ENCODE data around the gene GRB10. TPM values are rescaled to one million over a fixed set of nuclear protein-coding genes. Genes with fewer than 3 reads are reported as not detected.

GRB10 gene
- total RNA-seq, 4 donors from 2014 or later, result 8.8 to 55.7 (median 14.3) TPM

- DNase-seq, result no peak
- intact Hi-C loops (cut with DNase I; ENCODE audit: low total_unique reads) (no loop called here), in situ Hi-C loops (cut with MboI; ENCODE audit: low pct_ligation_motif_present in 1 of 4, low pct_unique_long_range_greater_than_20kb in 1 of 4, low sequenced_read_pairs in 3 of 4) (loop anchor here in 3 of 4 donors (25.0 kb wide), 3 partner anchors 97 to 528 kb away; partner anchors contain the start of gene FIGNL1 (in 1 of the 3))
- Histone ChIP-seq H3K27me3 (no peaks in the 10 kb centered on the region), H3K36me3 (no peaks in the 10 kb centered on the region), H3K9me3 (no peaks in the 10 kb centered on the region), H3K4me3 (no peak overlapping the region), H3K27ac (no peak overlapping the region), H3K4me1 (peaks cover 4 to 35% (median 14%) of the 10 kb centered on the region in 4 donors)
- WGBS, 2 donors (ENCODE audit: low coverage in 1 of 2), result 59 to 63% methylated on average over 3 to 4 of the region's 4 CpGs
- TF ChIP-seq CTCF (IDR thresholded peaks at IDR 0.05) (no peak), POLR2AphosphoS5 (IDR thresholded peaks at IDR 0.05) (no peak), EP300 (IDR thresholded peaks at IDR 0.05; ENCODE audit: low read depth) (no peak), POLR2A (IDR thresholded peaks at IDR 0.05) (no peak)
These were observed 117.8 kb downstream of the GRB10 start for GRCh38 chr7:50664937-50665336.

GRCh38 chr7:50664461-50664922, 118.2 kb downstream of the GRB10 start:
- H3K27me3 ChIP-seq, result no peaks in the 10 kb centered on the region
- H3K27ac ChIP-seq, result no peak overlapping the region
- intact Hi-C loops (cut with DNase I; ENCODE audit: low total_unique reads) (no loop called here), in situ Hi-C loops (cut with MboI; ENCODE audit: low pct_ligation_motif_present in 1 of 4, low pct_unique_long_range_greater_than_20kb in 1 of 4, low sequenced_read_pairs in 3 of 4) (loop anchor here in 3 of 4 donors (25.0 kb wide), 3 partner anchors 98 to 527 kb away; partner anchors contain the start of gene FIGNL1 (in 1 of the 3))
- DNase-seq, result no peak
- 53 to 67% methylated on average over 4 to 9 of the region's 9 CpGs for WGBS, 2 donors (ENCODE audit: low coverage in 1 of 2)
- no peaks in the 10 kb centered on the region for H3K36me3 ChIP-seq
- no peaks in the 10 kb centered on the region for H3K9me3 ChIP-seq
- H3K4me1 ChIP-seq, result peaks cover 4 to 35% (median 14%) of the 10 kb centered on the region in 4 donors
- no peak overlapping the region for H3K4me3 ChIP-seq
- TF ChIP-seq POLR2A (IDR thresholded peaks at IDR 0.05), result no peak
- TF ChIP-seq POLR2AphosphoS5 (IDR thresholded peaks at IDR 0.05), result no peak
- TF ChIP-seq EP300 (IDR thresholded peaks at IDR 0.05; ENCODE audit: low read depth), result no peak
- no peak for TF ChIP-seq CTCF (IDR thresholded peaks at IDR 0.05)

GRCh38 chr7:50663396-50664102, 119.1 kb downstream of the GRB10 start:
- H3K36me3 ChIP-seq, result no peaks in the 10 kb centered on the region
- no peak overlapping the region for H3K27ac ChIP-seq
- DNase-seq, result no peak
- in situ Hi-C loops (cut with MboI; ENCODE audit: low pct_ligation_motif_present in 1 of 4, low pct_unique_long_range_greater_than_20kb in 1 of 4, low sequenced_read_pairs in 3 of 4), result loop anchor here in 3 of 4 donors (25.0 kb wide), 3 partner anchors 99 to 526 kb away; partner anchors contain the start of gene FIGNL1 (in 1 of the 3)
- intact Hi-C loops (cut with DNase I; ENCODE audit: low total_unique reads), result no loop called here
- H3K4me3 ChIP-seq, result no peak overlapping the region
- no peak for TF ChIP-seq POLR2A (IDR thresholded peaks at IDR 0.05)
- no peak for TF ChIP-seq CTCF (IDR thresholded peaks at IDR 0.05)
- no peak for TF ChIP-seq POLR2AphosphoS5 (IDR thresholded peaks at IDR 0.05)
- no peak for TF ChIP-seq EP300 (IDR thresholded peaks at IDR 0.05; ENCODE audit: low read depth)
- no peaks in the 10 kb centered on the region for H3K27me3 ChIP-seq
- WGBS, 2 donors (ENCODE audit: low coverage in 1 of 2), result 79% methylated on average over 8 of the region's 8 CpGs; no CpG with 5 or more reads in 1 of the 2 donors
- no peaks in the 10 kb centered on the region for H3K9me3 ChIP-seq
- peaks cover 4 to 35% (median 14%) of the 10 kb centered on the region in 4 donors for H3K4me1 ChIP-seq

GRCh38 chr7:50662996-50663395, 119.7 kb downstream of the GRB10 start:
- Histone ChIP-seq H3K27ac (no peak overlapping the region), H3K4me1 (peaks cover 5 to 35% (median 17%) of the 10 kb centered on the region in 4 donors), H3K27me3 (no peaks in the 10 kb centered on the region), H3K36me3 (no peaks in the 10 kb centered on the region), H3K9me3 (no peaks in the 10 kb centered on the region), H3K4me3 (no peak overlapping the region)
- intact Hi-C loops (cut with DNase I; ENCODE audit: low total_unique reads), result no loop called here
- no peak for DNase-seq
- in situ Hi-C loops (cut with MboI; ENCODE audit: low pct_ligation_motif_present in 1 of 4, low pct_unique_long_range_greater_than_20kb in 1 of 4, low sequenced_read_pairs in 3 of 4), result loop anchor here in 3 of 4 donors (25.0 kb wide), 3 partner anchors 99 to 526 kb away; partner anchors contain the start of gene FIGNL1 (in 1 of the 3)
- no peak for TF ChIP-seq POLR2AphosphoS5 (IDR thresholded peaks at IDR 0.05)
- no peak for TF ChIP-seq EP300 (IDR thresholded peaks at IDR 0.05; ENCODE audit: low read depth)
- no peak for TF ChIP-seq POLR2A (IDR thresholded peaks at IDR 0.05)
- no peak for TF ChIP-seq CTCF (IDR thresholded peaks at IDR 0.05)
- WGBS, 2 donors (ENCODE audit: low coverage in 1 of 2), result 85 to 90% methylated on average over 2 of the region's 2 CpGs
